ENCODE measurements around the gene PTMA. TPM values are rescaled to one million over a fixed set of nuclear protein-coding genes. Genes with fewer than 3 reads are reported as not detected.

PTMA gene
- total RNA-seq, 1 donor from 2014 or later: 744 TPM

GRCh38 chr2:231751042-231751815 is 42.9 kb downstream of the PTMA start:
- Histone ChIP-seq H3K27me3 (no peaks in the 10 kb centered on the region), H3K9me3 (no peaks in the 10 kb centered on the region), H3K36me3 (no peaks in the 10 kb centered on the region), H3K4me3 (no peak overlapping the region), H3K27ac (no peak overlapping the region), H3K4me1 (no peaks in the 10 kb centered on the region)
- ATAC-seq (no peak), DNase-seq (no peak)
- intact Hi-C loops (cut with DNase I): no loop called here
- TF ChIP-seq CTCF (IDR thresholded peaks at IDR 0.05): no peak

- ATAC-seq (no peak), DNase-seq (no peak)
- Histone ChIP-seq H3K4me1 (no peaks in the 10 kb centered on the region), H3K27ac (no peak overlapping the region), H3K27me3 (no peaks in the 10 kb centered on the region), H3K4me3 (no peak overlapping the region), H3K36me3 (no peaks in the 10 kb centered on the region), H3K9me3 (no peaks in the 10 kb centered on the region)
- no peak for TF ChIP-seq CTCF (IDR thresholded peaks at IDR 0.05)
- intact Hi-C loops (cut with DNase I): no loop called here
These were observed 43.7 kb downstream of the PTMA start for GRCh38 chr2:231752061-231752460.

GRCh38 chr2:231761735-231762134 is 53.4 kb downstream of the PTMA start:
- no peak for ATAC-seq
- no peaks in the 10 kb centered on the region for H3K36me3 ChIP-seq
- no peak for DNase-seq
- intact Hi-C loops (cut with DNase I): no loop called here
- no peaks in the 10 kb centered on the region for H3K4me1 ChIP-seq
- H3K9me3 ChIP-seq: no peaks in the 10 kb centered on the region
- H3K27ac ChIP-seq: no peak overlapping the region
- no peaks in the 10 kb centered on the region for H3K27me3 ChIP-seq
- no peak for TF ChIP-seq CTCF (IDR thresholded peaks at IDR 0.05)
- no peak overlapping the region for H3K4me3 ChIP-seq

Other genes with a start within 250 kb of the PTMA start
- 309 TPM for gene NCL, start 244.0 kb upstream of the PTMA start, total RNA-seq
- gene NMUR1, start 178.1 kb upstream of the PTMA start, total RNA-seq: 5.8 TPM
- not detected for gene TEX44, start 115.7 kb upstream of the PTMA start, total RNA-seq
- 18.7 TPM for gene PDE6D, start 72.8 kb downstream of the PTMA start, total RNA-seq
- gene COPS7B, start 77.9 kb downstream of the PTMA start, total RNA-seq: 34.8 TPM
- gene NPPC, start 217.9 kb downstream of the PTMA start, total RNA-seq: not detected